GM23338 (cell line): ENCODE data around the gene IMPG1.
A peak's percentile ranks its signal among the peaks of the same experiment; 100 is the strongest.

ENCODE experiments used
- CTCF ChIP-seq, 2 experiments: fragments of 200-600 bp in 1 of 2; sonication (generic) in 1 of 2; conservative IDR thresholded peaks; 2 replicates each; pipeline versions ENCODE4 v1.5.1 to v1.6.1; 2016 to 2017; ENCODE audit warnings: antibody characterized with exemption in 2 of 2, low read depth in 2 of 2, mild to moderate bottlenecking in 2 of 2, moderate library complexity in 1 of 2
- EZH2 ChIP-seq: fragments of 200-600 bp; sonication (generic); IDR thresholded peaks from one replicate; pipeline ENCODE4 v1.8.0; 2017; ENCODE audit warnings: antibody characterized with exemption, mild to moderate bottlenecking, low read depth; ENCODE audit not compliant: unreplicated experiment

DNA sequence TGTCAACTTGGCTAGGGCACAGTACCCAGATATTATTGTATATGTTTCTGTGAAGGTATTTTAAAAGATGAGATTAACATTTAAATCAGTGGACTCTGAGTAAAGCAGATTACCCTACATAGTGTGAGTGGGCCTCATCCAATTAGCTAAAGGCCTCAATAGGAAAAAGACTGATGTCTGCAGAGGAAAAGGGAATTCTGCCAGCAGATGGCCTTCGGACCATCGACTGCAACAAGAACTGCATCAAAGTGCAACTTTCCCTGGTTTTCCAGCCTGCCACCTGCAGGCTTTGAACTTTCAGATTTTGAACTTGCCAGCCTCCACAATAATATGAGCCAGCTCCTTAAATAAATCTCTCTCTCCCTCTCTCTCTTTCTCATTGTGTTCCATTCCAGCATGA is 80.5 kb downstream of the IMPG1 start:
- TF ChIP-seq CTCF (conservative IDR thresholded peaks at IDR 0.05; ENCODE audit: low read depth in 2 of 2) (peak in 1 of 2 experiments; percentile 47; a peak in 2 of 4 replicates), EZH2 (no peak)
